IMR-90 (cell line): Measurements from ENCODE around the gene NADK2. TPM values are rescaled to one million over a fixed set of nuclear protein-coding genes. Genes with fewer than 3 reads are reported as not detected.

Experiments
- ATAC-seq: fragments of 200-7000 bp; cut with Tn5 transposase; 2 replicates; pipeline ENCODE4 v1.9.1; 2020; ENCODE audit warnings: low read depth, mild to moderate bottlenecking, moderate library complexity
- BruUV-seq: library from RNA; stranded (reverse); fragments of 400-500 nt; replicated peaks from 2 replicates; lab custom pipeline; 2021; lab: Mats Ljungman, UMichigan
- CTCF ChIA-PET: fragments of 300-600 bp; formaldehyde crosslinking; extraction: SDS; loops from one replicate; lab custom pipeline; 2021; ENCODE audit warnings: antibody characterized with exemption; lab: Yijun Ruan, JAX
- POLR2A ChIA-PET: fragments of 300-600 bp; sonication (Branson Sonifier 250); formaldehyde crosslinking; loops from one replicate; lab custom pipeline; 2022; ENCODE audit warnings: antibody characterized with exemption; ENCODE audit not compliant: unreplicated experiment; lab: Charles Lee
- DNase-seq: peaks from one replicate; pipeline ENCODE4 v3.0.0; 2013
- H2AFZ ChIP-seq: replicated peaks from 2 replicates; pipeline ENCODE3; 2013; ENCODE audit warnings: low read length, mild to moderate bottlenecking; ENCODE audit not compliant: poor library complexity
- H2AK5ac ChIP-seq: 2 replicates; pipeline ENCODE4 v1.6.1; 2013; ENCODE audit warnings: low read depth, low read length, inconsistent platforms
- H2AK9ac ChIP-seq: replicated peaks from 2 replicates; pipeline ENCODE3; 2013; ENCODE audit warnings: mild to moderate bottlenecking, low read depth, low read length, moderate library complexity; ENCODE audit not compliant: poor library complexity
- H2BK120ac ChIP-seq: 2 replicates; pipeline ENCODE4 v1.6.1; 2013; ENCODE audit warnings: low read depth, low read length, inconsistent platforms
- H2BK15ac ChIP-seq: 3 replicates; pipeline ENCODE4 v1.6.1; 2013; ENCODE audit warnings: low read depth, low read length, inconsistent platforms
- H2BK20ac ChIP-seq: 2 replicates; pipeline ENCODE4 v1.6.1; 2013; ENCODE audit warnings: low read depth, mild to moderate bottlenecking, inconsistent platforms, low read length, moderate library complexity
- H2BK5ac ChIP-seq: 2 replicates; pipeline ENCODE4 v1.6.1; 2013; ENCODE audit warnings: mild to moderate bottlenecking, low read depth, low read length, inconsistent platforms; ENCODE audit not compliant: poor library complexity, severe bottlenecking
- H3K14ac ChIP-seq: replicated peaks from 2 replicates; pipeline ENCODE4 v1.6.1; 2013; ENCODE audit warnings: low read depth, low read length, inconsistent platforms
- H3K18ac ChIP-seq: 2 replicates; pipeline ENCODE4 v1.6.1; 2013; ENCODE audit warnings: low read depth, low read length, control low read depth
- H3K23ac ChIP-seq: 2 replicates; pipeline ENCODE4 v1.6.1; 2013; ENCODE audit warnings: low read depth, low read length, inconsistent platforms
- H3K27ac ChIP-seq: 2 replicates; pipeline ENCODE4 v1.5.1; 2013; ENCODE audit warnings: mild to moderate bottlenecking, control low read depth, low read length; ENCODE audit not compliant: insufficient read depth
- H3K27me3 ChIP-seq: 2 replicates; pipeline ENCODE4 v1.6.1; 2013; ENCODE audit warnings: low read length; ENCODE audit not compliant: control insufficient read depth, insufficient read depth
- H3K36me3 ChIP-seq: 2 replicates; pipeline ENCODE4 v1.6.1; 2013; ENCODE audit warnings: low read length, mixed read lengths; ENCODE audit not compliant: control insufficient read depth, insufficient read depth
- H3K4ac ChIP-seq: 2 replicates; pipeline ENCODE4 v1.6.1; 2013; ENCODE audit warnings: low read depth, low read length, inconsistent platforms
- H3K4me1 ChIP-seq: 2 replicates; pipeline ENCODE4 v1.6.1; 2013; ENCODE audit warnings: low read length, mixed read lengths; ENCODE audit not compliant: control insufficient read depth, insufficient read depth
- H3K4me2 ChIP-seq: 2 replicates; pipeline ENCODE4 v1.6.1; 2013; ENCODE audit warnings: low read depth, mild to moderate bottlenecking, control low read depth, low read length, moderate library complexity
- H3K4me3 ChIP-seq: 2 replicates; pipeline ENCODE4 v1.5.1; 2013; ENCODE audit warnings: low read depth, mild to moderate bottlenecking, control low read depth, low read length, moderate library complexity; ENCODE audit not compliant: insufficient read depth
- H3K56ac ChIP-seq: 2 replicates; pipeline ENCODE4 v1.6.1; 2013; ENCODE audit warnings: low read length, inconsistent platforms; ENCODE audit not compliant: insufficient read depth; ENCODE audit errors: extremely low read depth
- H3K79me1 ChIP-seq, 2 experiments: 2 replicates each; pipeline ENCODE4 v1.6.1; 2013; ENCODE audit warnings: low read length in 2 of 2, inconsistent platforms in 1 of 2, low read depth in 1 of 2
- H3K9ac ChIP-seq: 2 replicates; pipeline ENCODE4 v1.6.1; 2013; ENCODE audit warnings: low read depth, low read length, control low read depth
- H3K9me1 ChIP-seq: 2 replicates; pipeline ENCODE4 v1.6.1; 2013; ENCODE audit warnings: low read length, inconsistent platforms; ENCODE audit not compliant: insufficient read depth
- H3K9me3 ChIP-seq: 2 replicates; pipeline ENCODE4 v1.6.1; 2013; ENCODE audit warnings: low read length; ENCODE audit not compliant: control insufficient read depth, insufficient read depth
- H4K20me1 ChIP-seq: 2 replicates; pipeline ENCODE4 v1.6.1; 2013; ENCODE audit warnings: low read length, inconsistent platforms; ENCODE audit not compliant: insufficient read depth
- H4K5ac ChIP-seq: 2 replicates; pipeline ENCODE4 v1.6.1; 2013; ENCODE audit warnings: mild to moderate bottlenecking, low read depth, low read length, control low read depth
- H4K8ac ChIP-seq, 2 experiments: 2 replicates each; pipeline ENCODE4 v1.6.1; 2013; ENCODE audit warnings: low read depth in 2 of 2, low read length in 2 of 2, control low read depth in 1 of 2, inconsistent platforms in 1 of 2
- H4K91ac ChIP-seq: 2 replicates; pipeline ENCODE4 v1.6.1; 2013; ENCODE audit warnings: low read depth, low read length, inconsistent platforms; ENCODE audit not compliant: insufficient read depth
- BHLHE40 ChIP-seq: fragments of 150-350 bp; IDR thresholded peaks from 2 replicates; pipeline ENCODE4 v1.6.1; 2016; ENCODE audit warnings: mild to moderate bottlenecking, low read depth, low read length
- CEBPB ChIP-seq: IDR thresholded peaks from 2 replicates; pipeline ENCODE4 v1.6.1; 2012; ENCODE audit warnings: low read depth, low read length, improper control_type of control experiment
- CHD1 ChIP-seq: IDR thresholded peaks from 2 replicates; pipeline ENCODE4 v1.6.1; 2012; ENCODE audit warnings: low read depth, low read length, improper control_type of control experiment
- FOS ChIP-seq: fragments of 150-350 bp; IDR thresholded peaks from 2 replicates; pipeline ENCODE4 v1.6.1; 2016; ENCODE audit warnings: low read depth, low read length
- MAFK ChIP-seq: IDR thresholded peaks from 2 replicates; pipeline ENCODE4 v1.6.1; 2012; ENCODE audit warnings: low read depth, low read length, improper control_type of control experiment
- MAZ ChIP-seq: IDR thresholded peaks from 2 replicates; pipeline ENCODE4 v1.6.1; 2012; ENCODE audit warnings: low read depth, mild to moderate bottlenecking, low read length, improper control_type of control experiment, moderate library complexity, borderline replicate concordance
- MXI1 ChIP-seq: IDR thresholded peaks from 2 replicates; pipeline ENCODE4 v1.6.1; 2012; ENCODE audit warnings: low read depth, mild to moderate bottlenecking, low read length, moderate library complexity, borderline replicate concordance
- POLR2A ChIP-seq: IDR thresholded peaks from 2 replicates; pipeline ENCODE4 v1.6.1; 2012; ENCODE audit warnings: mild to moderate bottlenecking, low read depth, low read length
- RAD21 ChIP-seq: IDR thresholded peaks from 2 replicates; pipeline ENCODE4 v1.6.1; 2012; ENCODE audit warnings: low read length, improper control_type of control experiment
- RCOR1 ChIP-seq: IDR thresholded peaks from 2 replicates; pipeline ENCODE4 v1.6.1; 2012; ENCODE audit warnings: mild to moderate bottlenecking, low read length, improper control_type of control experiment; ENCODE audit not compliant: insufficient replicate concordance
- RFX5 ChIP-seq: IDR thresholded peaks from 2 replicates; pipeline ENCODE4 v1.8.0; 2012; ENCODE audit warnings: low read depth, mild to moderate bottlenecking, low read length, moderate library complexity
- SMC3 ChIP-seq: fragments of 150-350 bp; IDR thresholded peaks from 2 replicates; pipeline ENCODE4 v1.6.1; 2016; ENCODE audit warnings: low read depth, mild to moderate bottlenecking, antibody characterized with exemption, low read length, moderate library complexity
- WGBS, 2 experiments: methylation state at CpG; one replicate each; pipeline versions ENCODE4 v1.1.5 to v1.1.7; 2013; ENCODE audit warnings: missing lambda C conversion rate in 2 of 2; ENCODE audit not compliant: insufficient read length in 1 of 2; ENCODE audit errors: extremely low coverage in 2 of 2; 5-methylcytosine and 5-hydroxymethylcytosine counted together
- dilution Hi-C: fragments of 300-500 bp; cut with HindIII; formaldehyde crosslinking; loops from one replicate; pipeline ENCODE4 v1.14.3; 2018; ENCODE audit warnings: low sequenced_read_pairs; ENCODE audit not compliant: unreplicated experiment
- in situ Hi-C: fragments of 300-500 bp; cut with MboI; formaldehyde crosslinking; loops from 3 replicates; pipeline ENCODE4 v1.14.3; 2019; ENCODE audit warnings: low sequenced_read_pairs, inconsistent platforms, mixed read lengths
- intact Hi-C: fragments of 100-400 bp; cut with micrococcal nuclease; formaldehyde crosslinking; loops from 2 replicates; pipeline ENCODE4 v1.10.0; 2022
- polyA plus RNA-seq, 3 experiments: library from polyadenylated mRNA; depleted of rRNA; stranded (reverse); fragments of >200 nt; gene quantifications; 2 replicates each; pipeline ENCODE4 v1.2.3, GENCODE V29; 2012; ENCODE audit warnings: low replicate concordance in 1 of 3
- total RNA-seq: library from RNA; depleted of rRNA; stranded (reverse); fragments of >200 nt; gene quantifications from 2 replicates; pipeline ENCODE4 v1.2.3, GENCODE V29; 2012
- TF ChIP-seq, protein P1 (sequence below): fragments of 150-350 bp; IDR thresholded peaks from 2 replicates; pipeline ENCODE4 v1.6.1; 2017; ENCODE audit warnings: mild to moderate bottlenecking, antibody characterized with exemption, low read length, low read depth
- TF ChIP-seq, protein P2 (sequence below): conservative IDR thresholded peaks from 2 replicates; pipeline ENCODE4 v1.5.1; 2012; ENCODE audit warnings: mild to moderate bottlenecking, low read depth, low read length, improper control_type of control experiment

Gene NADK2
- total and polyA plus RNA-seq, 2 of the 4 experiments (the other 2 are of a cell fraction), result 7.4 to 17.4 TPM

DNA sequence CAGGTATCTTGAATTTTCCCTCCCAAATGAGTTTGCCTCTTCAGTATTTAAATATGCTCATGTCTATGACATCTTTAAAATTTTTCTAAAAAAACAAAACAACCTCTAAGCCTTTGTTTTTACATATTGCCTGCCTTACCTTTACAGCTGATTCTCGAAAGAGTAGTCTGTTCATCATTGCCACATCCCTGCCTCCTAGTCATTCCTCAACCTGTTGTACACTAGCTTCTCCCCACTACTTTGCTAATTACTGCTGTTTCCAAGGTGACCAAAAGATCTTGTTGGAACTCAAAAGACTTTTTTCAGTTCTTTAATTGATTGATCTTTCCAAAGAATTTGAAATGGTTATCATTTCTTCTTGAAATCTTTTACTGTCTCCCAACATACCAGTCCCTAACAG is 1.9 kb upstream of the NADK2 start:
- no peak overlapping the region for H2BK5ac ChIP-seq
- no peak overlapping the region for H3K18ac ChIP-seq
- no peaks in the 10 kb centered on the region for H4K20me1 ChIP-seq
- ChIA-PET CTCF (interaction anchor here (1.4 kb wide), 1 partner anchor 14 kb away, joined by 4 read pairs; no protein-coding TSS in a partner anchor), POLR2A (no interaction called here)
- peaks cover 4% of the 10 kb centered on the region for H3K4me1 ChIP-seq
- no peak overlapping the region for H2AK5ac ChIP-seq
- H3K9me1 ChIP-seq, result 0 out of 2 replicates have a peak, but pooled peaks cover 3% of the 10 kb centered on the region
- H2BK120ac ChIP-seq, result no peak overlapping the region
- TF ChIP-seq MXI1, result no peak
- TF ChIP-seq, protein P1, sequence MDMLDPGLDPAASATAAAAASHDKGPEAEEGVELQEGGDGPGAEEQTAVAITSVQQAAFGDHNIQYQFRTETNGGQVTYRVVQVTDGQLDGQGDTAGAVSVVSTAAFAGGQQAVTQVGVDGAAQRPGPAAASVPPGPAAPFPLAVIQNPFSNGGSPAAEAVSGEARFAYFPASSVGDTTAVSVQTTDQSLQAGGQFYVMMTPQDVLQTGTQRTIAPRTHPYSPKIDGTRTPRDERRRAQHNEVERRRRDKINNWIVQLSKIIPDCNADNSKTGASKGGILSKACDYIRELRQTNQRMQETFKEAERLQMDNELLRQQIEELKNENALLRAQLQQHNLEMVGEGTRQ, result no peak
- TF ChIP-seq POLR2A, result no peak
- no peak for TF ChIP-seq RAD21
- TF ChIP-seq MAZ, result no peak
- TF ChIP-seq, protein P2, sequence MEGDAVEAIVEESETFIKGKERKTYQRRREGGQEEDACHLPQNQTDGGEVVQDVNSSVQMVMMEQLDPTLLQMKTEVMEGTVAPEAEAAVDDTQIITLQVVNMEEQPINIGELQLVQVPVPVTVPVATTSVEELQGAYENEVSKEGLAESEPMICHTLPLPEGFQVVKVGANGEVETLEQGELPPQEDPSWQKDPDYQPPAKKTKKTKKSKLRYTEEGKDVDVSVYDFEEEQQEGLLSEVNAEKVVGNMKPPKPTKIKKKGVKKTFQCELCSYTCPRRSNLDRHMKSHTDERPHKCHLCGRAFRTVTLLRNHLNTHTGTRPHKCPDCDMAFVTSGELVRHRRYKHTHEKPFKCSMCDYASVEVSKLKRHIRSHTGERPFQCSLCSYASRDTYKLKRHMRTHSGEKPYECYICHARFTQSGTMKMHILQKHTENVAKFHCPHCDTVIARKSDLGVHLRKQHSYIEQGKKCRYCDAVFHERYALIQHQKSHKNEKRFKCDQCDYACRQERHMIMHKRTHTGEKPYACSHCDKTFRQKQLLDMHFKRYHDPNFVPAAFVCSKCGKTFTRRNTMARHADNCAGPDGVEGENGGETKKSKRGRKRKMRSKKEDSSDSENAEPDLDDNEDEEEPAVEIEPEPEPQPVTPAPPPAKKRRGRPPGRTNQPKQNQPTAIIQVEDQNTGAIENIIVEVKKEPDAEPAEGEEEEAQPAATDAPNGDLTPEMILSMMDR, result no peak
- no peak for TF ChIP-seq SMC3
- no peak for TF ChIP-seq FOS
- no peak for TF ChIP-seq MAFK
- TF ChIP-seq CEBPB, result no peak
- TF ChIP-seq RCOR1, result no peak
- no peak for TF ChIP-seq CHD1
- TF ChIP-seq RFX5, result no peak
- no peak for TF ChIP-seq BHLHE40
- dilution Hi-C loops, result no loop called here
- no peak overlapping the region for H3K27ac ChIP-seq
- no peak for ATAC-seq
- no peak overlapping the region for H3K4me3 ChIP-seq
- H2AK9ac ChIP-seq, result no peak overlapping the region
- H3K23ac ChIP-seq, result no peak overlapping the region
- H3K79me1 ChIP-seq, result peaks cover 0 to 16% of the 10 kb centered on the region in 2 experiments; a peak in 2 of 4 replicates
- H4K8ac ChIP-seq, result no peak overlapping the region
- H2AFZ ChIP-seq, result no peak overlapping the region
- H3K9me3 ChIP-seq, result no peaks in the 10 kb centered on the region
- H3K4ac ChIP-seq, result no peak overlapping the region
- H2BK20ac ChIP-seq, result no peak overlapping the region
- no peak overlapping the region for H4K91ac ChIP-seq
- DNase-seq, result no peak
- no peak overlapping the region for H3K14ac ChIP-seq
- BruUV-seq, result no TSS peak
- no peak overlapping the region for H3K4me2 ChIP-seq
- no peaks in the 10 kb centered on the region for H3K36me3 ChIP-seq
- no peak overlapping the region for H2BK15ac ChIP-seq
- 60% methylated on average over 1 of the region's 1 CpG; no CpG with 5 or more reads in 1 of the 2 experiments for WGBS, 2 experiments
- no peak overlapping the region for H3K56ac ChIP-seq
- no peaks in the 10 kb centered on the region for H3K27me3 ChIP-seq
- in situ Hi-C loops, result no loop called here
- intact Hi-C loops, result loop anchor here (10.0 kb wide), 1 partner anchor 631 kb away; the partner anchor contains the start of gene NIPBL
- no peak overlapping the region for H3K9ac ChIP-seq
- H4K5ac ChIP-seq, result no peak overlapping the region
